Astrocyte of the spinal cord (primary cell): ENCODE results near the gene TAL1.

Experiments
- DNase-seq: peaks from one replicate; pipeline ENCODE4 v3.0.0; 2011; ENCODE audit warnings: low read depth, low spot score
- H3K4me3 ChIP-seq: 2 replicates; pipeline ENCODE4 v1.5.1; 2011; ENCODE audit warnings: low read depth, mild to moderate bottlenecking, low read length, moderate library complexity
- CTCF ChIP-seq: IDR thresholded peaks from 2 replicates; pipeline ENCODE4 v1.5.1; 2012; ENCODE audit warnings: low read depth, mild to moderate bottlenecking, low read length, inconsistent platforms
- in situ Hi-C: cut with HindIII; loops from 2 replicates; pipeline ENCODE4 v1.10.0; 2017; ENCODE audit warnings: low sequenced_read_pairs

TAL1 gene

GRCh38 chr1:47238935-47239592 lies 7.0 kb upstream of the TAL1 start:
- no peak overlapping the region for H3K4me3 ChIP-seq
- no peak for TF ChIP-seq CTCF
- DNase-seq, result no peak
- in situ Hi-C loops, result no loop called here

- DNase-seq, result no peak
- in situ Hi-C loops, result no loop called here
- no peak for TF ChIP-seq CTCF
These were observed 3.8 kb upstream of the TAL1 start for GRCh38 chr1:47235806-47236205.

GRCh38 chr1:47235241-47235681 lies 3.2 kb upstream of the TAL1 start:
- DNase-seq, result no peak
- in situ Hi-C loops, result no loop called here
- no peak overlapping the region for H3K4me3 ChIP-seq
- TF ChIP-seq CTCF, result no peak

More at GRCh38 chr1:47235806-47236205, 3.8 kb upstream of the TAL1 start:
- H3K4me3 ChIP-seq, result no peak overlapping the region

- DNase-seq, result no peak
- in situ Hi-C loops, result no loop called here
- H3K4me3 ChIP-seq, result no peak overlapping the region
- no peak for TF ChIP-seq CTCF
These were observed 1.2 kb upstream of the TAL1 start for GRCh38 chr1:47233186-47233585.

- in situ Hi-C loops, result no loop called here
- TF ChIP-seq CTCF, result no peak
- H3K4me3 ChIP-seq, result peak overlapping the region; percentile 6
- peak; percentile 35 for DNase-seq
These were observed 481 bp downstream of the TAL1 start for GRCh38 chr1:47231301-47232186.

- DNase-seq, result no peak
- H3K4me3 ChIP-seq, result no peak overlapping the region
- in situ Hi-C loops, result no loop called here
- no peak for TF ChIP-seq CTCF
These were observed 1.2 kb downstream of the TAL1 start for GRCh38 chr1:47230692-47231300.
